Fibroblast of lung (primary cell): ENCODE data around the gene DHRS4.
"Not testable (repeated sequence)": the region's sequence is repeated elsewhere in the genome, so short reads cannot be mapped to it uniquely, and the experiment has no call there.

Experiments
- CTCF ChIP-seq, 2 donors: IDR thresholded peaks in 1 of 2; conservative IDR thresholded peaks in 1 of 2; 1 replicate in 1 of 2; 2 replicates in 1 of 2; pipeline ENCODE4 v1.5.1; 2011 to 2012; ENCODE audit warnings: low read length in 2 of 2, control low read depth in 1 of 2, inconsistent platforms in 1 of 2, low read depth in 1 of 2, mild to moderate bottlenecking in 1 of 2
- EZH2 ChIP-seq: IDR thresholded peaks from 2 replicates; pipeline ENCODE4 v1.5.1; 2012; ENCODE audit warnings: low read length, control low read depth, mild to moderate bottlenecking; ENCODE audit errors: missing control alignments

DNA sequence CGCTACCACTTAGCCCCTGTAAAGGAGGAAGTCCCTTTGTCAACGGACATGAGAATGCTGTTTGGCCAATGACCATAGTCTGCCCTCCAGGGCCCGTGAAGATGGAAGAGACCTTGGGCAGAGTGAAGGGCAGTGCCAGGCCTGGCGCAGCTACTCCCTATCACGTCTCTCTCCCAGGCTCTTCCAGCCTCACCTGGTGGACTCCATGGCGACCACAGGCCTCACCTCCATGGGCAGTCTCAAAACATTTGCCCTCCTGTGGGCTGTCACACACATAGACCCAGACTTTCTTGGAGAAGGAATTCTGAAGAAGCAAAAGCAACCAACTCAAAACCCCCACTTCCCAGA, 480 bp upstream of the DHRS4 start:
- TF ChIP-seq CTCF (conservative IDR thresholded peaks at IDR 0.05 in 1 of 2, IDR thresholded peaks at IDR 0.05 in 1 of 2; ENCODE audit: low read depth in 1 of 2, low read length in 2 of 2); EZH2: not testable (repeated sequence)
